Loucy (cell line): ENCODE measurements around the gene PDXP.

Source experiments
- H2AFZ ChIP-seq: fragments of 200-600 bp; sonication (generic); 2 replicates; pipeline ENCODE4 v1.6.0; 2016; ENCODE audit warnings: antibody characterized with exemption, mild to moderate bottlenecking, low read length, moderate library complexity
- H3F3A ChIP-seq: fragments of 200-600 bp; 2 replicates; pipeline ENCODE4 v1.6.0; 2016; ENCODE audit warnings: antibody characterized with exemption, low read depth, mild to moderate bottlenecking
- H3K27me3 ChIP-seq: fragments of 200-600 bp; sonication (generic); 2 replicates; pipeline ENCODE4 v1.6.1; 2014; ENCODE audit warnings: low read length, mild to moderate bottlenecking; ENCODE audit not compliant: insufficient read depth, poor library complexity, severe bottlenecking
- H3K36me3 ChIP-seq: fragments of 200-600 bp; sonication (generic); 2 replicates; pipeline ENCODE4 v1.6.1; 2016; ENCODE audit warnings: low read length; ENCODE audit not compliant: insufficient read depth
- H3K4me1 ChIP-seq: fragments of 200-600 bp; sonication (generic); 2 replicates; pipeline ENCODE4 v1.5.1; 2014; ENCODE audit warnings: low read length, mild to moderate bottlenecking; ENCODE audit not compliant: insufficient read depth, poor library complexity, severe bottlenecking
- H3K4me2 ChIP-seq: fragments of 200-600 bp; sonication (generic); 2 replicates; pipeline ENCODE4 v1.6.0; 2014; ENCODE audit warnings: antibody characterized with exemption, low read length, low read depth, mild to moderate bottlenecking; ENCODE audit not compliant: poor library complexity, severe bottlenecking
- H3K4me3 ChIP-seq: fragments of 200-600 bp; sonication (generic); 2 replicates; pipeline ENCODE4 v1.5.1; 2014; ENCODE audit warnings: low read length, mild to moderate bottlenecking, mixed read lengths; ENCODE audit not compliant: poor library complexity, severe bottlenecking
- H3K79me2 ChIP-seq: fragments of 200-600 bp; sonication (generic); 2 replicates; pipeline ENCODE4 v1.6.1; 2014; ENCODE audit warnings: low read length; ENCODE audit not compliant: insufficient read depth
- H3K9ac ChIP-seq: fragments of 200-600 bp; sonication (generic); 2 replicates; pipeline ENCODE4 v1.6.0; 2014; ENCODE audit warnings: mild to moderate bottlenecking, low read depth, low read length, moderate library complexity; ENCODE audit not compliant: poor library complexity, severe bottlenecking
- H3K9me2 ChIP-seq: fragments of 200-600 bp; sonication (generic); replicated peaks from 2 replicates; pipeline ENCODE4 v1.6.1; 2016; ENCODE audit warnings: low read depth, low read length, mixed read lengths
- H3K9me3 ChIP-seq: fragments of 200-600 bp; sonication (generic); 2 replicates; pipeline ENCODE4 v1.6.1; 2014; ENCODE audit warnings: mild to moderate bottlenecking, antibody characterized with exemption, low read length, low read depth; ENCODE audit not compliant: insufficient read depth
- H4K20me1 ChIP-seq: fragments of 200-600 bp; sonication (generic); 2 replicates; pipeline ENCODE4 v1.6.0; 2014; ENCODE audit warnings: antibody characterized with exemption, low read length, mild to moderate bottlenecking; ENCODE audit not compliant: insufficient read depth, poor library complexity, severe bottlenecking
- EZH2phosphoT487 ChIP-seq: fragments of 200-600 bp; IDR thresholded peaks from 2 replicates; pipeline ENCODE4 v1.6.1; 2018; ENCODE audit warnings: antibody characterized with exemption, mild to moderate bottlenecking, moderate library complexity, borderline replicate concordance
- TF ChIP-seq, protein P1 (sequence below): fragments of 200-600 bp; sonication (generic); conservative IDR thresholded peaks from 2 replicates; pipeline ENCODE4 v1.5.1; 2014; ENCODE audit warnings: mild to moderate bottlenecking, antibody characterized with exemption, low read length

The PDXP gene

DNA sequence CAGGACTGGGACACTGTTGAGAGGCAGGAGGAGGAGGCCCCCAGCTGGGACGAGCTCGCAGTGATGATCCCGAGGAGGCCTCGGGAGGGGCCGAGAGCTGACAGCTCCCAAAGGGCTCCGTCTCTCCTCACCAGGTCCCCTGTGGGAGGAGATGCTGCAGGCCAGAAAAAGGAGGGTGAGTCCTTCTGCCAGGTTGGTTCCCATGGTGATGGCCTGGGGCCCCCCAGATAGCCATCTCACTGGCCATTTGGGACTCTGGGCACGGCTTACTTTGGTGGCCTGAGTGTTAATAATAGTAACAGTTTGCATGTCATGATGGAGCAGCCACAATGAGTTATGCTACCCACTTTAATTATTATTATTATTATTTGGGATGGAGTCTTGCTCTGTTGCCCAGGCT lies 57.2 kb downstream of the PDXP start:
- Histone ChIP-seq H3K4me3 (no peak overlapping the region), H3K9ac (no peak overlapping the region), H3K4me1 (no peaks in the 10 kb centered on the region), H3K9me2 (no peaks in the 10 kb centered on the region), H3F3A (no peaks in the 10 kb centered on the region), H4K20me1 (no peaks in the 10 kb centered on the region), H3K4me2 (no peak overlapping the region), H3K79me2 (no peaks in the 10 kb centered on the region), H3K27me3 (no peaks in the 10 kb centered on the region), H2AFZ (no peak overlapping the region), H3K36me3 (no peaks in the 10 kb centered on the region), H3K9me3 (no peaks in the 10 kb centered on the region)
- TF ChIP-seq, protein P1, sequence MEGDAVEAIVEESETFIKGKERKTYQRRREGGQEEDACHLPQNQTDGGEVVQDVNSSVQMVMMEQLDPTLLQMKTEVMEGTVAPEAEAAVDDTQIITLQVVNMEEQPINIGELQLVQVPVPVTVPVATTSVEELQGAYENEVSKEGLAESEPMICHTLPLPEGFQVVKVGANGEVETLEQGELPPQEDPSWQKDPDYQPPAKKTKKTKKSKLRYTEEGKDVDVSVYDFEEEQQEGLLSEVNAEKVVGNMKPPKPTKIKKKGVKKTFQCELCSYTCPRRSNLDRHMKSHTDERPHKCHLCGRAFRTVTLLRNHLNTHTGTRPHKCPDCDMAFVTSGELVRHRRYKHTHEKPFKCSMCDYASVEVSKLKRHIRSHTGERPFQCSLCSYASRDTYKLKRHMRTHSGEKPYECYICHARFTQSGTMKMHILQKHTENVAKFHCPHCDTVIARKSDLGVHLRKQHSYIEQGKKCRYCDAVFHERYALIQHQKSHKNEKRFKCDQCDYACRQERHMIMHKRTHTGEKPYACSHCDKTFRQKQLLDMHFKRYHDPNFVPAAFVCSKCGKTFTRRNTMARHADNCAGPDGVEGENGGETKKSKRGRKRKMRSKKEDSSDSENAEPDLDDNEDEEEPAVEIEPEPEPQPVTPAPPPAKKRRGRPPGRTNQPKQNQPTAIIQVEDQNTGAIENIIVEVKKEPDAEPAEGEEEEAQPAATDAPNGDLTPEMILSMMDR, result no peak
- no peak for TF ChIP-seq EZH2phosphoT487
